Epithelial cell of esophagus (primary cell): Measurements from ENCODE around the gene NR1H3.

ENCODE experiments used
- DNase-seq: peaks from one replicate; pipeline ENCODE4 v3.0.0; 2010; ENCODE audit warnings: low read depth
- H3K4me3 ChIP-seq: 2 replicates; pipeline ENCODE4 v1.5.1; 2011; ENCODE audit warnings: mild to moderate bottlenecking, low read length, control low read depth
- TF ChIP-seq, protein P1 (sequence below): IDR thresholded peaks from 2 replicates; pipeline ENCODE4 v1.5.1; 2011; ENCODE audit warnings: low read depth, mild to moderate bottlenecking, low read length, control low read depth, inconsistent platforms; ENCODE audit not compliant: insufficient read depth; ENCODE audit errors: missing control alignments

The NR1H3 gene

DNA sequence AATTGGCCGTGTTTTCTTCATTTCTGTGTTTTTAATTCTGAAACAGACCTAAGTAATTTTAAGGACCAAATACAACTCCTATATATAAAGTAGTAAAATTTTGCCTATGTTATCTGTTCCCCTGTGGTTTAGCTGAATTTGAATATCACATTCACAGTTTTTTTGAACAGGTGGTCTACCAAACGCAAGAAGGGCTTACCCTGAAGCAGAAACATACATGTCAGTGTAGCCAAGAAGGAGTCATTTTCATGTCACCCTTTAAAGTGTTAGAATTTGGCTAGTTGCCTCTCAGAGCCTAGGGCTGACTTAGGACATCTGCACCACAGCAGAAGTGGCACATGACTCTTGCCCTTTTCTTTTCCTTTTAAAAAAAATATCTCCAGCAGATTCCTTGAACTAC, 60.4 kb downstream of the NR1H3 start:
- TF ChIP-seq, protein P1, sequence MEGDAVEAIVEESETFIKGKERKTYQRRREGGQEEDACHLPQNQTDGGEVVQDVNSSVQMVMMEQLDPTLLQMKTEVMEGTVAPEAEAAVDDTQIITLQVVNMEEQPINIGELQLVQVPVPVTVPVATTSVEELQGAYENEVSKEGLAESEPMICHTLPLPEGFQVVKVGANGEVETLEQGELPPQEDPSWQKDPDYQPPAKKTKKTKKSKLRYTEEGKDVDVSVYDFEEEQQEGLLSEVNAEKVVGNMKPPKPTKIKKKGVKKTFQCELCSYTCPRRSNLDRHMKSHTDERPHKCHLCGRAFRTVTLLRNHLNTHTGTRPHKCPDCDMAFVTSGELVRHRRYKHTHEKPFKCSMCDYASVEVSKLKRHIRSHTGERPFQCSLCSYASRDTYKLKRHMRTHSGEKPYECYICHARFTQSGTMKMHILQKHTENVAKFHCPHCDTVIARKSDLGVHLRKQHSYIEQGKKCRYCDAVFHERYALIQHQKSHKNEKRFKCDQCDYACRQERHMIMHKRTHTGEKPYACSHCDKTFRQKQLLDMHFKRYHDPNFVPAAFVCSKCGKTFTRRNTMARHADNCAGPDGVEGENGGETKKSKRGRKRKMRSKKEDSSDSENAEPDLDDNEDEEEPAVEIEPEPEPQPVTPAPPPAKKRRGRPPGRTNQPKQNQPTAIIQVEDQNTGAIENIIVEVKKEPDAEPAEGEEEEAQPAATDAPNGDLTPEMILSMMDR, result no peak
- no peak for DNase-seq
- H3K4me3 ChIP-seq, result no peak overlapping the region
